Osteoblast (primary cell): Measurements from ENCODE around the gene SNTG2. TPM values are rescaled to one million over a fixed set of nuclear protein-coding genes. Genes with fewer than 3 reads are reported as not detected.

Source experiments
- DNase-seq: peaks from one replicate; pipeline ENCODE4 v3.0.0; 2011; ENCODE audit warnings: low spot score, mixed read lengths; ENCODE audit not compliant: insufficient read length; ENCODE audit errors: missing footprints
- H2AFZ ChIP-seq: 2 replicates; pipeline ENCODE4 v1.6.0; 2011; ENCODE audit warnings: mild to moderate bottlenecking, low read length
- H3K27ac ChIP-seq: 2 replicates; pipeline ENCODE4 v1.5.1; 2011; ENCODE audit warnings: mild to moderate bottlenecking, low read depth, low read length, moderate library complexity
- H3K27me3 ChIP-seq: 2 replicates; pipeline ENCODE4 v1.6.0; 2012; ENCODE audit warnings: mild to moderate bottlenecking, control low read depth, inconsistent platforms, low read length, moderate library complexity; ENCODE audit not compliant: insufficient read depth
- H3K36me3 ChIP-seq: 2 replicates; pipeline ENCODE4 v1.5.1; 2011; ENCODE audit warnings: mild to moderate bottlenecking, low read length, control low read depth, moderate library complexity; ENCODE audit not compliant: insufficient read depth
- H3K4me1 ChIP-seq: 2 replicates; pipeline ENCODE4 v1.5.1; 2011; ENCODE audit warnings: mild to moderate bottlenecking, low read length, control low read depth, moderate library complexity; ENCODE audit not compliant: insufficient read depth
- H3K4me2 ChIP-seq: 2 replicates; pipeline ENCODE4 v1.6.0; 2011; ENCODE audit warnings: mild to moderate bottlenecking, low read length; ENCODE audit not compliant: insufficient read depth
- H3K4me3 ChIP-seq: fragments of 200-600 bp; sonication (generic); 3 replicates; pipeline ENCODE4 v1.5.1; 2012; ENCODE audit warnings: mild to moderate bottlenecking, low read length, inconsistent platforms; ENCODE audit not compliant: insufficient read depth
- H3K79me2 ChIP-seq: 2 replicates; pipeline ENCODE4 v1.6.0; 2012; ENCODE audit warnings: mild to moderate bottlenecking, low read length, control low read depth, inconsistent platforms; ENCODE audit not compliant: insufficient read depth
- H3K9me3 ChIP-seq: 2 replicates; pipeline ENCODE4 v1.5.1; 2011; ENCODE audit warnings: low read depth, low read length, control low read depth
- H4K20me1 ChIP-seq: 2 replicates; pipeline ENCODE4 v1.6.0; 2012; ENCODE audit warnings: mild to moderate bottlenecking, low read length, control low read depth; ENCODE audit not compliant: insufficient read depth
- total RNA-seq: library from RNA; depleted of rRNA; stranded (reverse); fragments of >200 nt; gene quantifications from 2 replicates; pipeline ENCODE4 v1.2.3, GENCODE V29; 2012
- TF ChIP-seq, protein P1 (sequence below): IDR thresholded peaks from 2 replicates; pipeline ENCODE4 v1.5.1; 2011; ENCODE audit warnings: mild to moderate bottlenecking, low read depth, low read length, moderate library complexity; ENCODE audit errors: extremely low read depth

Gene SNTG2
- total RNA-seq, 1 donor: 1.4 TPM

DNA sequence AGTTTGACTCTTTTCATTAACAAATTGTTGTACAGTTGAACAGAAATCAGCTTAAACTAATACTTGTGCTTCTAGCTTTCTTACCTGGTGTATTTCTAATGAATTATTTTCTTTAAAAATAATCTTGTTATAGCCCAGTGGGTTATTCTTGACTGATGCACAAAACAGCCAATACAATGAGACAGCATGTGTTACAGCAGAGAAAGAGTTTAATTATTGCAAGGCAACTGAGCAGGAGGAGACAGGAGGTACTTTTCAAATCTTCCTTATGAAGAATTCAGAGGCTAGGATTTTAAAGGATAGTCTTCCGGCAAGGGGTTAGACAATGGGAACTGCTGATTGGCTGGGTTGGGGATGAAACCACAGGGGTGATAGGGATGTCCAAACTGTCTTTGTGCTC, 398.1 kb downstream of the SNTG2 start:
- Histone ChIP-seq H2AFZ (no peak overlapping the region), H3K4me3 (no peak overlapping the region), H3K79me2 (no peaks in the 10 kb centered on the region), H3K4me1 (no peaks in the 10 kb centered on the region), H3K27ac (no peak overlapping the region), H3K36me3 (no peaks in the 10 kb centered on the region), H4K20me1 (no peaks in the 10 kb centered on the region), H3K27me3 (no peaks in the 10 kb centered on the region), H3K4me2 (no peak overlapping the region), H3K9me3 (peaks cover 2% of the 10 kb centered on the region)
- DNase-seq: no peak
- TF ChIP-seq, protein P1, sequence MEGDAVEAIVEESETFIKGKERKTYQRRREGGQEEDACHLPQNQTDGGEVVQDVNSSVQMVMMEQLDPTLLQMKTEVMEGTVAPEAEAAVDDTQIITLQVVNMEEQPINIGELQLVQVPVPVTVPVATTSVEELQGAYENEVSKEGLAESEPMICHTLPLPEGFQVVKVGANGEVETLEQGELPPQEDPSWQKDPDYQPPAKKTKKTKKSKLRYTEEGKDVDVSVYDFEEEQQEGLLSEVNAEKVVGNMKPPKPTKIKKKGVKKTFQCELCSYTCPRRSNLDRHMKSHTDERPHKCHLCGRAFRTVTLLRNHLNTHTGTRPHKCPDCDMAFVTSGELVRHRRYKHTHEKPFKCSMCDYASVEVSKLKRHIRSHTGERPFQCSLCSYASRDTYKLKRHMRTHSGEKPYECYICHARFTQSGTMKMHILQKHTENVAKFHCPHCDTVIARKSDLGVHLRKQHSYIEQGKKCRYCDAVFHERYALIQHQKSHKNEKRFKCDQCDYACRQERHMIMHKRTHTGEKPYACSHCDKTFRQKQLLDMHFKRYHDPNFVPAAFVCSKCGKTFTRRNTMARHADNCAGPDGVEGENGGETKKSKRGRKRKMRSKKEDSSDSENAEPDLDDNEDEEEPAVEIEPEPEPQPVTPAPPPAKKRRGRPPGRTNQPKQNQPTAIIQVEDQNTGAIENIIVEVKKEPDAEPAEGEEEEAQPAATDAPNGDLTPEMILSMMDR: no peak

DNA sequence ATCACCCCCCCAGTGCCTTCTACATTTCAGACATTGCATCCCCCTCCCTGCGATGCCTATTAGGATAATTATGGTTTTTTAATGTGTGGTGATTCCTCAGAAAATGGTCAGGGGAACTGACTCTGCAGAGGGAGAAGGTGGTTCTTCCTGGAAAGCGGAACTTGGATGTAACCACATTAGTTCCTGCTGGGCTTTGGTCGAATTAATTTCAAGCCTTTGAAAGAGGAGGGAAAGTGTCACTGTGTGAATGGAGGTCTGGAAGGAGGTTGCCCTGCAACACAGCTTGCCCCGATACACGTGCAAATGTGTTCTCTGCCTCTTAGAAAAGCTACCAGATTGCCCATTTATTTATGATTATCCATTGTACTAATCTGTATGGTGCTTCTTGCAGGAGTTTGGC, 399.5 kb downstream of the SNTG2 start:
- peaks cover 2% of the 10 kb centered on the region for H3K9me3 ChIP-seq
- no peak overlapping the region for H3K4me2 ChIP-seq
- TF ChIP-seq, protein P1: no peak
- no peaks in the 10 kb centered on the region for H3K79me2 ChIP-seq
- H3K4me3 ChIP-seq: no peak overlapping the region
- no peaks in the 10 kb centered on the region for H3K27me3 ChIP-seq
- no peaks in the 10 kb centered on the region for H3K4me1 ChIP-seq
- no peak overlapping the region for H3K27ac ChIP-seq
- H4K20me1 ChIP-seq: no peaks in the 10 kb centered on the region
- H3K36me3 ChIP-seq: no peaks in the 10 kb centered on the region
- DNase-seq: no peak
- H2AFZ ChIP-seq: no peak overlapping the region

DNA sequence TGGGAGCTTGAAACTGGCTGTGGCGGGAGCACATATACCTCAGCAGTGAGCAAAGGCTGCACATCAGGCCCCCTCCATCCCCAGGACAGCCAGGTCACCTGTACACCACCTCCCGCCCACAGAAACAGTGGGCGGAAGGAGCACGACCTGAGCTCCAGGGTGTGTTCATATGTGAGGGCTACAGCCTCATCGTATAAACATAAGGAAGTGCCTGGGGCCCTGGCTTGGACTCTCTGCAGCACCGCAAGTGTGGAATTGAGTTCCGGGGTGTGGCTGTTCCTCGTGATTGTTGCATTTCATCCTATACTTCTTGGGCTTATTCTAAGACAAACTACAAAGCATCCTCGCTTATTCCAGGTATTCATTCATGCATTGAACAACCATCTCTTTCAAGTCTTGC, 402.5 kb downstream of the SNTG2 start:
- no peaks in the 10 kb centered on the region for H4K20me1 ChIP-seq
- no peak overlapping the region for H3K4me2 ChIP-seq
- no peaks in the 10 kb centered on the region for H3K4me1 ChIP-seq
- no peak for DNase-seq
- H3K4me3 ChIP-seq: no peak overlapping the region
- no peaks in the 10 kb centered on the region for H3K27me3 ChIP-seq
- H2AFZ ChIP-seq: no peak overlapping the region
- H3K27ac ChIP-seq: no peak overlapping the region
- no peaks in the 10 kb centered on the region for H3K79me2 ChIP-seq
- H3K9me3 ChIP-seq: peaks cover 2% of the 10 kb centered on the region
- TF ChIP-seq, protein P1: no peak
- H3K36me3 ChIP-seq: no peaks in the 10 kb centered on the region

DNA sequence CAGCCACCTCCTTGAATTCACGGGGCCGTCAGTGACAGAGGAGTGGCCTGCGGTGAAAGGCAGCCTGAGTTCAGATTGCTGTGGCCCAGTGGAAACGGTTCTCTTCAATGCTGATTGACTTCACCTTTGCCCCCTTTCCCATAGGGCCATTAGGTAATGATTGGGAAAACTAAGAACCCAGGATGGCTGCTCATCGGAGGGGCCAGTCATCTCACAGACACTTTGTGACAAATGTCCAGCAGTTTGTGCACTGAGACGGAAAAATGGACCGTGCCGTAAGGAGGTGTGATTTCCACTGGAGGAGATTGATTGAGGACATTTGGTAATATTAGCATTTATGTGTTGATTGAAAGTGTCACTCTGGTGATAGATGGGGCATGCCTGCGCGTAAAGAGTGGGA, 402.9 kb downstream of the SNTG2 start:
- H2AFZ ChIP-seq: no peak overlapping the region
- peaks cover 2% of the 10 kb centered on the region for H3K9me3 ChIP-seq
- DNase-seq: peak; percentile 63
- no peaks in the 10 kb centered on the region for H3K79me2 ChIP-seq
- H3K36me3 ChIP-seq: no peaks in the 10 kb centered on the region
- H3K27me3 ChIP-seq: no peaks in the 10 kb centered on the region
- TF ChIP-seq, protein P1: no peak
- no peak overlapping the region for H3K27ac ChIP-seq
- H3K4me1 ChIP-seq: no peaks in the 10 kb centered on the region
- no peak overlapping the region for H3K4me3 ChIP-seq
- H4K20me1 ChIP-seq: no peaks in the 10 kb centered on the region
- H3K4me2 ChIP-seq: no peak overlapping the region
